Measurements from ENCODE around the gene SORCS1. TPM values are rescaled to one million over a fixed set of nuclear protein-coding genes. Genes with fewer than 3 reads are reported as not detected.

SORCS1 gene
- total and polyA plus RNA-seq, 2 of the 8 experiments (the other 6 are each of a cell fraction or from before 2014, with no cell fraction given): 4.1 to 4.6 TPM

- TF ChIP-seq CHD7 (IDR thresholded peaks at IDR 0.05; ENCODE audit: insufficient replicate concordance, low read length) (no peak), TCF12 (IDR thresholded peaks at IDR 0.05; ENCODE audit: low read depth, low read length) (no peak), CTBP2 (IDR thresholded peaks at IDR 0.05; ENCODE audit: borderline replicate concordance, insufficient read depth, insufficient read length, low read length) (no peak), TAF7 (optimal IDR thresholded peaks at IDR 0.05; ENCODE audit: borderline replicate concordance, low read depth, low read length) (no peak), KDM4A (IDR thresholded peaks at IDR 0.05; ENCODE audit: low read depth, low read length, severe bottlenecking) (no peak), ATF3 (IDR thresholded peaks at IDR 0.05; ENCODE audit: insufficient read depth, low read depth, low read length) (no peak)
These were observed 334.5 kb downstream of the SORCS1 start (continued) for GRCh38 chr10:106830006-106830405.
